ENCODE data around the gene UBE2G2.
A peak's percentile ranks its signal among the peaks of the same experiment; 100 is the strongest.

UBE2G2 gene

DNA sequence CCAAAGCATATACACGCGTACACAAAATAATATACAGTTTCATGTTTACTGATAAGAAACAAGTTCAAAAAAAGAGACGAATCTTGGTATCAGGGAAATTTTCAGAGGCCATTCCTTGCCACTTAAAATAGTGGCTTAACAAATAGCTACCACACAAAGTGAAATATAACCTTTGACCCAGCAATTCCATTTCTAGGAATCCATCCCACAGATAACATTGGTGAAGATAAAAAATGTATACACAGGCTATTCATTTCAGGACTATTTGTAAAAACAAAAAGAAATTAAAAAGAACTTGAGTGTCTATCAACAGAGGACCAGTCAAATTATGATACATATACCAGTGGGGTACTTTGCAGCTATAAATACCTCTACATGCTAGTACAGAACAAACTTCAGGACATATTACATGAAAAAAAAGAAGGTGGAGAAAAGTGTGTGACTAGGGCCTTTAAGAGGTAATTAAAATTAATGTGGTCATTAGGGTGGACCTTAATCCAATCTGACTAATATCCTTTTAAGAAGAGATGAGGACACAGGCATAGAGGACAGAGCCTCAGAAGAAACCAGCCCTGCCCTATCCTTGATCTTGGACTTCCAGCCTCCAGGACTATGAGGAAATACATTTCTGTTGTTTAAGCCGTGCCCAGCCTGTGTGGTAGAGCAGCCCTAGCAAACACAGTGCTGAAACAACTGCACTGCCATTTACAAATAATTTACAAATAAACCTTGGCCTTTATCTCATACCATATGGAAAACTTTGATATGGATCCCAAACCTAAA lies 7.8 kb downstream of the UBE2G2 start:
- TF ChIP-seq POLR2AphosphoS5 (IDR thresholded peaks at IDR 0.05; ENCODE audit: low read depth, low read length) (no peak), REST (IDR thresholded peaks at IDR 0.05; ENCODE audit: insufficient read depth in 1 of 2, low read depth in 2 of 2, low read length in 2 of 2) (no peak), SIN3A (IDR thresholded peaks at IDR 0.05; ENCODE audit: borderline replicate concordance, insufficient read depth, low read length) (0 out of 2 replicates have a peak, but pooled peaks have one; percentile 26), TAF1 (IDR thresholded peaks at IDR 0.05; ENCODE audit: borderline replicate concordance, insufficient read depth, low read length) (no peak)

DNA sequence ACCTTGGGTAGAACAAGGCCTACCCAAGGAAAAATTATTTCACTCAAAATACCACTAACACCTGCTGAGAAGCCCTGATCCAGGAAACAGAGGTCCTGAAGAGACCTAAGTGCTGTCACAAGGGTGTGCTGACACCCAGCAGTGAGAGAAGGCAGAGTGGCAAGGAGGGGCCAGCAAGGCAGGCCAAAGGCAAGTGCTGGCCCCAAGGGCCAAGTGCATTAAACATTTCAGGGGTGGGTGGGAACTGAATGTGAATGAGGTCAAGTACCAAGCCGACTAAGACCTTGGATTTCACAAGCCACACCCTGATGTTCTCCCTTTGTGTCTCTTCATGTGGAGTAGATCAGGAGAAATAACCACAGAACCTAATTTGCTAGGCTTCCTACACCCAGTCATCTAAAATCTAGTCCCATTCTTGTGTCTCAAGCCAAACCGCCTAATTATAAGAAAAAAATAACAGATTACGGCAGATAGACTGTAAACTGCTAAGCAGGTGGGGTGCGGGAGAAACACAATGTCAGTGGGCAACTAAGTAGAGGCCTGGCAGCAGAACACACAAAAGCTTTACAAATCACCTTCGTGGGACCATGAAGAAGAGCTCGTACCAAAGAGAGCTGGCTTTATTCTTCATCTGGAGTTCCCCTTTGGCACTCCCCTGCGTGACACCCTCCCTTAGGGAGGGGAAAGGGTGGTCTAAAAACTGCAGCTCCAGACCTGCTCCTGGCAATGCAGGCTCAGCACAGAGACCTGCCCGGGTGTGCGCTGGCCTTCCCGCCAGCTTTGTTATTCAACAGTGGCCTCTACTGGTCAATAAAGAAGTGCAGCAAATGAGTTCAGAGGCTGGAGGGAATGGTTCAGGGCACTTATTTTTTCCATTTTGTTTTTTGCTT lies 8.7 kb downstream of the UBE2G2 start:
- TF ChIP-seq FOXP2 (optimal IDR thresholded peaks at IDR 0.05; ENCODE audit: borderline replicate concordance, extremely low read depth, extremely low read length, insufficient read depth), result no peak
- no peak for TF ChIP-seq SIN3A (IDR thresholded peaks at IDR 0.05; ENCODE audit: borderline replicate concordance, insufficient read depth, low read length)
- TF ChIP-seq POLR2AphosphoS5 (IDR thresholded peaks at IDR 0.05; ENCODE audit: low read depth, low read length), result no peak
- no peak for TF ChIP-seq TAF1 (IDR thresholded peaks at IDR 0.05; ENCODE audit: borderline replicate concordance, insufficient read depth, low read length)
- TF ChIP-seq REST (IDR thresholded peaks at IDR 0.05; ENCODE audit: insufficient read depth in 1 of 2, low read depth in 2 of 2, low read length in 2 of 2), result no peak

DNA sequence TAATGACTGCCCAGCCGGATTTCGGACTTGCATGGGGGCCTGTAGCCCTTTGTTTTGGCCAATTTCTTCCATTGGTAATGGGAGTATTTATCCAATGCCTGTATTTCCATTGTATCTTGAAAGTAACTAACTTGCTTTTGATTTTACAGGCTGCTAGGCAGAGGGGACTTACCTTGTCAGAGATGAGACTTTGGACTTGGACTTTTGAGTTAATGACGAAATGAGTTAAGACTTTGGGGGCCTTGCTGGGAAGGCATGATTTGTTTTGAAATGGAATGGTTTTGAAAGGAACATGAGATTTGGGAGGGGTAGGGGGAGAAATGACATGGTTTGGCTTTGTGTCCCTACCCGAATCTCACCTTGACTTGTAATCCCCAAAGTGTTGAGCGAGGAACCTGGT lies 9.6 kb downstream of the UBE2G2 start:
- TF ChIP-seq REST (IDR thresholded peaks at IDR 0.05; ENCODE audit: insufficient read depth in 1 of 2, low read depth in 2 of 2, low read length in 2 of 2) (no peak), FOXP2 (optimal IDR thresholded peaks at IDR 0.05; ENCODE audit: borderline replicate concordance, extremely low read depth, extremely low read length, insufficient read depth) (no peak), SIN3A (IDR thresholded peaks at IDR 0.05; ENCODE audit: borderline replicate concordance, insufficient read depth, low read length) (no peak), POLR2AphosphoS5 (IDR thresholded peaks at IDR 0.05; ENCODE audit: low read depth, low read length) (no peak), TAF1 (IDR thresholded peaks at IDR 0.05; ENCODE audit: borderline replicate concordance, insufficient read depth, low read length) (no peak)

- TF ChIP-seq POLR2AphosphoS5 (IDR thresholded peaks at IDR 0.05; ENCODE audit: low read depth, low read length), result no peak
- no peak for TF ChIP-seq FOXP2 (optimal IDR thresholded peaks at IDR 0.05; ENCODE audit: borderline replicate concordance, extremely low read depth, extremely low read length, insufficient read depth)
- TF ChIP-seq SIN3A (IDR thresholded peaks at IDR 0.05; ENCODE audit: borderline replicate concordance, insufficient read depth, low read length), result no peak
- TF ChIP-seq REST (IDR thresholded peaks at IDR 0.05; ENCODE audit: insufficient read depth in 1 of 2, low read depth in 2 of 2, low read length in 2 of 2), result no peak
- no peak for TF ChIP-seq TAF1 (IDR thresholded peaks at IDR 0.05; ENCODE audit: borderline replicate concordance, insufficient read depth, low read length)
These were observed 10.4 kb downstream of the UBE2G2 start for GRCh38 chr21:44791246-44791645.
